Gastroesophageal sphincter (tissue), 4 donors: Measurements from ENCODE around the gene LRRC42. TPM values are rescaled to one million over a fixed set of nuclear protein-coding genes. Genes with fewer than 3 reads are reported as not detected.

Experiments used
- ATAC-seq: fragments of 150-250 bp; one replicate; pipeline ENCODE4 v1.9.1; 2016; ENCODE audit warnings: mild to moderate bottlenecking, moderate library complexity
- H3K27ac ChIP-seq, 4 donors: fragments of 200-600 bp; sonication (generic) in 3 of 4; 1 replicate in 3 of 4; 2 replicates in 1 of 4; pipeline ENCODE4 v1.5.1; 2016 to 2019
- H3K27me3 ChIP-seq: fragments of 200-600 bp; sonication (generic); one replicate; pipeline ENCODE4 v1.5.1; 2019
- H3K36me3 ChIP-seq, 2 donors: fragments of 200-600 bp; sonication (generic); one replicate each; pipeline ENCODE4 v1.5.1; 2019; ENCODE audit warnings: control low read depth in 1 of 2
- H3K4me1 ChIP-seq, 3 donors: fragments of 200-600 bp; sonication (generic); 1 replicate in 2 of 3; 2 replicates in 1 of 3; pipeline ENCODE4 v1.5.1; 2016 to 2019; ENCODE audit warnings: control low read depth in 2 of 3
- H3K4me3 ChIP-seq, 2 donors: fragments of 200-600 bp; sonication (generic); one replicate each; pipeline ENCODE4 v1.5.1; 2019; ENCODE audit warnings: mild to moderate bottlenecking in 1 of 2, moderate library complexity in 1 of 2
- H3K9me3 ChIP-seq, 3 donors: fragments of 200-600 bp; sonication (generic); one replicate each; pipeline ENCODE4 v1.5.1; 2017 to 2019; ENCODE audit warnings: control low read depth in 2 of 3
- EP300 ChIP-seq: sonication (generic); formaldehyde crosslinking; IDR thresholded peaks from one replicate; pipeline ENCODE4 v1.6.1; 2017; ENCODE audit warnings: antibody characterized with exemption, mild to moderate bottlenecking
- POLR2A ChIP-seq, 2 donors: fragments of 450-650 bp; IDR thresholded peaks; one replicate each; pipeline ENCODE4 v1.6.1; 2017; ENCODE audit warnings: antibody characterized with exemption in 2 of 2, mild to moderate bottlenecking in 2 of 2, moderate library complexity in 1 of 2
- POLR2AphosphoS5 ChIP-seq: sonication (generic); formaldehyde crosslinking; IDR thresholded peaks from one replicate; pipeline ENCODE4 v1.6.1; 2017; ENCODE audit warnings: antibody characterized with exemption
- WGBS, 2 donors: methylation state at CpG; one replicate each; pipeline ENCODE4 v1.1.5; 2018; ENCODE audit warnings: low coverage in 1 of 2; 5-methylcytosine and 5-hydroxymethylcytosine counted together
- total RNA-seq, 4 donors: library from RNA; depleted of rRNA; stranded (reverse); fragments of >200 nt; gene quantifications; one replicate each; pipeline ENCODE4 v1.1.0, GENCODE V29; 2016
- TF ChIP-seq, protein P1 (sequence below), 4 experiments: fragments of 200-600 bp in 2 of 4; fragments of 450-650 bp in 2 of 4; sonication (generic) in 1 of 4; IDR thresholded peaks; one replicate each; pipeline ENCODE4 v1.5.1; 2017 to 2019; ENCODE audit warnings: antibody characterized with exemption in 4 of 4, mild to moderate bottlenecking in 2 of 4, moderate library complexity in 2 of 4

LRRC42 gene
- total RNA-seq, 4 donors from 2014 or later, result 19.6 to 31.4 (median 23.9) TPM

DNA sequence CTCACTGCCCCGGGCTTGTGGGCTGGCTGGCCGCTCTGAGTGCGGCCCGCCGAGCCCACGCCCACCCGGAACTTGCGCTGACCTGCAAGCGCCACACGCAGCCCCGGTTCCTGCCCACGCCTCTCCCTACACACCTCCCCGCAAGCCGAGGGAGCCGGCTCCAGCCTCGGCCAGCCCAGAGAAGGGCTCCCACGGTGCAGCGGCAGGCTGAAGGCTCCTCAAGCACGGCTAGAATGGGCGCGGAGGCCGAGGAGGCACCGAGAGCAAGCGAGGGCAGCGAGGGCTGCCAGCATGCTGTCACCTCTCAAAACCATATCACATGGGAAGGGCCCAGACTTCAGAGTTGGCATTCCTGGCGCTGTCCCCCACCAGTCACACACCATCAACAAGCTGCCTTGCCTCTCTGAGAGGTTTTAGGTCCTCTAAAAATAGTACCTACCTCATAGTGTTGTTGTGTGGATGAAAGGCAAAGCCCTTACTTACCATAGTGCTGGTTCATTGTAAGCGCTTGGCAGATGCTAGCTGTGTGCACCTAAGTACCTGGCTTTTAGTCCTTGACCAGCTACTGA is 58.4 kb downstream of the LRRC42 start:
- Histone ChIP-seq H3K27ac (no peak overlapping the region), H3K9me3 (no peaks in the 10 kb centered on the region), H3K27me3 (peaks cover 8% of the 10 kb centered on the region), H3K4me1 (no peaks in the 10 kb centered on the region), H3K4me3 (no peak overlapping the region), H3K36me3 (no peaks in the 10 kb centered on the region)
- TF ChIP-seq, protein P1, sequence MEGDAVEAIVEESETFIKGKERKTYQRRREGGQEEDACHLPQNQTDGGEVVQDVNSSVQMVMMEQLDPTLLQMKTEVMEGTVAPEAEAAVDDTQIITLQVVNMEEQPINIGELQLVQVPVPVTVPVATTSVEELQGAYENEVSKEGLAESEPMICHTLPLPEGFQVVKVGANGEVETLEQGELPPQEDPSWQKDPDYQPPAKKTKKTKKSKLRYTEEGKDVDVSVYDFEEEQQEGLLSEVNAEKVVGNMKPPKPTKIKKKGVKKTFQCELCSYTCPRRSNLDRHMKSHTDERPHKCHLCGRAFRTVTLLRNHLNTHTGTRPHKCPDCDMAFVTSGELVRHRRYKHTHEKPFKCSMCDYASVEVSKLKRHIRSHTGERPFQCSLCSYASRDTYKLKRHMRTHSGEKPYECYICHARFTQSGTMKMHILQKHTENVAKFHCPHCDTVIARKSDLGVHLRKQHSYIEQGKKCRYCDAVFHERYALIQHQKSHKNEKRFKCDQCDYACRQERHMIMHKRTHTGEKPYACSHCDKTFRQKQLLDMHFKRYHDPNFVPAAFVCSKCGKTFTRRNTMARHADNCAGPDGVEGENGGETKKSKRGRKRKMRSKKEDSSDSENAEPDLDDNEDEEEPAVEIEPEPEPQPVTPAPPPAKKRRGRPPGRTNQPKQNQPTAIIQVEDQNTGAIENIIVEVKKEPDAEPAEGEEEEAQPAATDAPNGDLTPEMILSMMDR (IDR thresholded peaks at IDR 0.05), result no peak
- TF ChIP-seq POLR2A (IDR thresholded peaks at IDR 0.05) (no peak), EP300 (no peak), POLR2AphosphoS5 (no peak)
- ATAC-seq, result no peak
- WGBS, 2 donors, result 86% methylated on average over 10 of the region's 27 CpGs; no CpG with 5 or more reads in 1 of the 2 donors

DNA sequence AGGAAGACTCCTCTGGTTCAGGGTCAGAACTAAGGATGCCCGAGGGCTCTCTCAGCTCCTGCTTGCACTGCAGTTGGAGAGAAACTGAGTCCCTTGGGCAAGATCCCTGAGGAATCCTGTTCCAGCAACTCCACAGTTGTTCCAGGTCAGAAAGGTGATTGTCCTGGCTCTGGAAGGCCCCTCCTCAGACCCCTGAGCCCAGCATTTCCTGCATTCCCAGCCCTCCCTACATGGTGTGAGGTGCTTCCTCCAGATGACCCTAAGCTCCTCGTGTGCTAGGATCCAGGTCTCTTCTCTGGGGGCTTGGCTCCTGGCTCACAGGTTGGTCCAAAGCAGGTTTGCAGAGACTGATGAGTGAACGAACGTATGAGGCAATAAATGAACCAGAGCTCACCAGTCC is 60.4 kb downstream of the LRRC42 start:
- H3K4me3 ChIP-seq, result no peak overlapping the region
- TF ChIP-seq POLR2AphosphoS5, result no peak
- ATAC-seq, result no peak
- no peaks in the 10 kb centered on the region for H3K36me3 ChIP-seq
- WGBS, 2 donors, result 72 to 79% methylated on average over 3 of the region's 4 CpGs
- no peaks in the 10 kb centered on the region for H3K4me1 ChIP-seq
- peaks cover 8% of the 10 kb centered on the region for H3K27me3 ChIP-seq
- H3K9me3 ChIP-seq, result no peaks in the 10 kb centered on the region
- no peak overlapping the region for H3K27ac ChIP-seq

DNA sequence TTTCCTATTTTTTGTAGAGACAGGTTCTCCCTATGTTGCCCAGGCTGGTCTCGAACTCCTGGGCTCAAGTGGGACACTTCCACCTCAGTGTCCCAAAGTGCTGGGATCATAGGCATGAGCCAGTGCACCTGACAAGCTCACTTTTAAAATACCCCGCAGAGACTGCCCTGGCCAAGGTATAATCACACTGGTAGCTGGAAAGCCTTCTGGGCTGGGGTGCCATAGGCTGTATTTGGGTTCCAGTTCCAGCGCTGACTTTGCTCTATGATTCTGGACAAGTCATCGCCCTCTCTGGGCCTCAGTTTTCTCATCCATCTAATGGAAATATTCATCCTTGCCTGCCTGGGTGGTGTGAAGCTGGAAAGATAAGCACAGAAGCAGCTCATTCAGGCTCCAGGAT is 61.5 kb downstream of the LRRC42 start:
- 87% methylated on average over 3 of the region's 4 CpGs; no CpG with 5 or more reads in 1 of the 2 donors for WGBS, 2 donors
- H3K9me3 ChIP-seq, result no peaks in the 10 kb centered on the region
- no peaks in the 10 kb centered on the region for H3K4me1 ChIP-seq
- H3K27me3 ChIP-seq, result peaks cover 12% of the 10 kb centered on the region
- H3K36me3 ChIP-seq, result no peaks in the 10 kb centered on the region
- no peak overlapping the region for H3K27ac ChIP-seq
- TF ChIP-seq, protein P1 (IDR thresholded peaks at IDR 0.05), result no peak
- TF ChIP-seq EP300 (no peak), POLR2A (IDR thresholded peaks at IDR 0.05) (no peak), POLR2AphosphoS5 (no peak)
- no peak overlapping the region for H3K4me3 ChIP-seq
- ATAC-seq, result no peak

DNA sequence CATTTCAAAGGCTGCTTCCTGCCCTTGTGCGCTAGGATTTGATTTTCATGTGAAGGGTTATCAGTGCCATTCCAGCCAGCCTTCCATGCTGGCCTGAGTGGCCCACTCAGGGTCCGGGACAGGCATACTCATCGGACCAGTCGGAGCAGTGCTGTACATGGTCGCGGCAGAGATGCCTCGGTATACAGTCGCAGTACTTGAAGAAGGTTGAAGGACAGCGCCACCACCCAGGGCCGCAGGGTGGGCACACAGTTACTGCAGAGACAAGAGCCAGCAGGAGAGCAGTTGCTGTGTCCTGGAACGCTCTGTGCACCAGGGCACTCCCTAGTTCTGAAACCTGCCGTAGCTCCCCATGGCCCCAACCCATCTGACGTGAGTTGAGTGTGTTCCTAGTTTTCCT is 62.7 kb downstream of the LRRC42 start:
- TF ChIP-seq, protein P1 (IDR thresholded peaks at IDR 0.05), result no peak
- TF ChIP-seq EP300, result no peak
- Histone ChIP-seq H3K4me3 (no peak overlapping the region), H3K36me3 (no peaks in the 10 kb centered on the region), H3K9me3 (no peaks in the 10 kb centered on the region), H3K27me3 (peaks cover 18% of the 10 kb centered on the region), H3K27ac (no peak overlapping the region), H3K4me1 (no peaks in the 10 kb centered on the region)
- ATAC-seq, result no peak
- 55 to 85% methylated on average over 4 of the region's 13 CpGs for WGBS, 2 donors

DNA sequence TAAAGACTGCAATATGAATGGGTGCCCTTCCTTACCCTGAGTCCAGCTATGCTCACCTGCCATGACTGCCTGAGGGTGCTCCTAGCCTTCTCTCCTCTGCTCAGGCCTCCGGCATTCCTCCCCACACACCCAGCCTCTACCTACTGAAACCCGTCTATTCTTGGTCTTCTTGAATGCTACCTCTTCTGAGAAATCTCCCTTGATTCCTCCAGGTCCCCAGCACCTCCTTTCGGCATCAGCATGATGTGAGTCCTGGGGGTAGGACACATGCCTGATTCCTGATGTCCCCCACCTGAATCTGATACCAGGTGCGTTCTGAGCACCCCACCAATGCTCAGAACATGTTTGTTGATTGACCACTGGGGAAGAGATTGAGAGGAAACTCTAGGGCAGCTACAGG is 63.3 kb downstream of the LRRC42 start:
- 46% methylated on average over 2 of the region's 4 CpGs; no CpG with 5 or more reads in 1 of the 2 donors for WGBS, 2 donors
- Histone ChIP-seq H3K9me3 (no peaks in the 10 kb centered on the region), H3K36me3 (no peaks in the 10 kb centered on the region), H3K27ac (no peak overlapping the region), H3K4me1 (no peaks in the 10 kb centered on the region), H3K27me3 (peaks cover 24% of the 10 kb centered on the region), H3K4me3 (no peak overlapping the region)
- no peak for ATAC-seq
- TF ChIP-seq POLR2AphosphoS5 (no peak), EP300 (no peak), POLR2A (IDR thresholded peaks at IDR 0.05) (no peak)
- TF ChIP-seq, protein P1 (IDR thresholded peaks at IDR 0.05), result no peak
